Neural cell (in vitro differentiated cells): ENCODE results near the gene PRSS53.

Experiments
- CTCF ChIP-seq: fragments of 450-650 bp; IDR thresholded peaks from 2 replicates; pipeline ENCODE4 v1.5.1; 2014; ENCODE audit warnings: antibody characterized with exemption, mild to moderate bottlenecking, moderate library complexity; ENCODE audit not compliant: poor library complexity, severe bottlenecking
- EP300 ChIP-seq: fragments of 450-650 bp; conservative IDR thresholded peaks from 2 replicates; pipeline ENCODE4 v1.6.1; 2014; ENCODE audit warnings: antibody characterized with exemption, mild to moderate bottlenecking, moderate library complexity; ENCODE audit not compliant: poor library complexity, severe bottlenecking
- EZH2 ChIP-seq: fragments of 200-600, 300-800 bp; shearing (Covaris generic), sonication (generic); IDR thresholded peaks from 2 replicates; pipeline ENCODE4 v1.6.1; 2014; ENCODE audit warnings: antibody characterized with exemption, low read length, borderline replicate concordance, mild to moderate bottlenecking; ENCODE audit not compliant: insufficient read depth, poor library complexity, severe bottlenecking
- MXI1 ChIP-seq: fragments of 450-650 bp; conservative IDR thresholded peaks from 2 replicates; pipeline ENCODE4 v1.6.1; 2014; ENCODE audit warnings: antibody characterized with exemption, mild to moderate bottlenecking; ENCODE audit not compliant: poor library complexity, severe bottlenecking
- POLR2AphosphoS5 ChIP-seq: IDR thresholded peaks from 2 replicates; pipeline ENCODE4 v1.6.1; 2012
- RAD21 ChIP-seq: fragments of 450-650 bp; conservative IDR thresholded peaks from 2 replicates; pipeline ENCODE4 v1.6.1; 2014; ENCODE audit warnings: antibody characterized with exemption, mild to moderate bottlenecking, moderate library complexity
- REST ChIP-seq: IDR thresholded peaks from 2 replicates; pipeline ENCODE4 v1.6.1; 2012; ENCODE audit warnings: borderline replicate concordance
- SMC3 ChIP-seq: fragments of 450-650 bp; conservative IDR thresholded peaks from 2 replicates; pipeline ENCODE4 v1.6.1; 2014; ENCODE audit warnings: antibody characterized with exemption, mild to moderate bottlenecking, moderate library complexity; ENCODE audit not compliant: poor library complexity
- TAF1 ChIP-seq: IDR thresholded peaks from 2 replicates; pipeline ENCODE4 v1.6.1; 2012; ENCODE audit warnings: low read depth

GRCh38 chr16:31105677-31106213 lies 17.0 kb upstream of the PRSS53 start:
- TF ChIP-seq CTCF = peak; percentile 44
- TF ChIP-seq MXI1 = no peak
- no peak for TF ChIP-seq TAF1
- TF ChIP-seq SMC3 = no peak
- no peak for TF ChIP-seq EZH2
- no peak for TF ChIP-seq EP300
- no peak for TF ChIP-seq POLR2AphosphoS5
- no peak for TF ChIP-seq RAD21
- TF ChIP-seq REST = no peak
